HepG2 (cell line): ENCODE data around the gene COX4I1. TPM values are rescaled to one million over a fixed set of nuclear protein-coding genes. Genes with fewer than 3 reads are reported as not detected.
A peak's percentile ranks its signal among the peaks of the same experiment; 100 is the strongest.

Source experiments
- CEBPG ChIP-seq: IDR thresholded peaks from 2 replicates; pipeline ENCODE4 v1.6.1; 2016
- MAX ChIP-seq: IDR thresholded peaks from 2 replicates; pipeline ENCODE4 v1.6.1; 2012; ENCODE audit warnings: inconsistent platforms
- MED1 ChIP-seq: sonication (generic); formaldehyde crosslinking; IDR thresholded peaks from 2 replicates; pipeline ENCODE4 v1.4.0; 2020; ENCODE audit warnings: missing genetic modification reagents
- NONO ChIP-seq, 2 experiments: fragments of 450-650 bp in 1 of 2; sonication (generic) in 1 of 2; formaldehyde crosslinking in 1 of 2; IDR thresholded peaks in 1 of 2; conservative IDR thresholded peaks in 1 of 2; 2 replicates each; pipeline versions ENCODE4 v1.6.1 to v1.8.0; 2017 to 2022; ENCODE audit warnings: mild to moderate bottlenecking in 1 of 2, missing genetic modification reagents in 1 of 2, moderate library complexity in 1 of 2
- RFXAP ChIP-seq: sonication (generic); formaldehyde crosslinking; IDR thresholded peaks from 2 replicates; pipeline ENCODE4 v1.4.0; 2020; ENCODE audit warnings: missing genetic modification reagents, borderline replicate concordance
- SRSF9 ChIP-seq: fragments of 200-400 bp; formaldehyde crosslinking; IDR thresholded peaks from 2 replicates; pipeline ENCODE4 v1.6.1; 2018; ENCODE audit warnings: borderline replicate concordance, mild to moderate bottlenecking, low read depth, low read length; ENCODE audit not compliant: insufficient read depth, poor library complexity, severe bottlenecking
- TBX3 ChIP-seq: fragments of 450-650 bp; IDR thresholded peaks from 2 replicates; pipeline ENCODE4 v1.6.1; 2017; ENCODE audit warnings: antibody characterized with exemption, mild to moderate bottlenecking, inconsistent platforms, borderline replicate concordance
- ZBTB3 ChIP-seq: sonication (generic); formaldehyde crosslinking; IDR thresholded peaks from 2 replicates; pipeline ENCODE4 v1.4.0; 2020; ENCODE audit warnings: low read depth, mild to moderate bottlenecking, moderate library complexity, missing genetic modification reagents, borderline replicate concordance
- ZBTB37 ChIP-seq: sonication (generic); formaldehyde crosslinking; IDR thresholded peaks from 2 replicates; pipeline ENCODE4 v1.4.0; 2020; ENCODE audit warnings: mild to moderate bottlenecking, missing genetic modification reagents
- ZFAT ChIP-seq: sonication (generic); formaldehyde crosslinking; conservative IDR thresholded peaks from 2 replicates; pipeline ENCODE4 v1.8.1; 2023; ENCODE audit warnings: missing genetic modification reagents, inconsistent platforms
- ZKSCAN5 ChIP-seq: sonication (generic); formaldehyde crosslinking; IDR thresholded peaks from 2 replicates; pipeline ENCODE4 v1.5.1; 2020; ENCODE audit warnings: mild to moderate bottlenecking, missing genetic modification reagents
- ZMYM4 ChIP-seq: sonication (generic); formaldehyde crosslinking; IDR thresholded peaks from 2 replicates; pipeline ENCODE4 v1.8.1; 2023; ENCODE audit warnings: mild to moderate bottlenecking, missing genetic modification reagents
- ZNF124 ChIP-seq: sonication (generic); formaldehyde crosslinking; IDR thresholded peaks from 2 replicates; pipeline ENCODE4 v1.4.0; 2020; ENCODE audit warnings: missing genetic modification reagents
- ZNF354B ChIP-seq: sonication (generic); formaldehyde crosslinking; IDR thresholded peaks from 2 replicates; pipeline ENCODE4 v1.8.0; 2022; ENCODE audit warnings: mild to moderate bottlenecking, missing genetic modification reagents
- ZNF782 ChIP-seq: sonication (generic); formaldehyde crosslinking; IDR thresholded peaks from 2 replicates; pipeline ENCODE4 v1.4.0; 2020; ENCODE audit warnings: missing genetic modification reagents, mild to moderate bottlenecking, borderline replicate concordance
- ZSCAN29 ChIP-seq: sonication (generic); formaldehyde crosslinking; conservative IDR thresholded peaks from 2 replicates; pipeline ENCODE4 v1.4.0; 2020; ENCODE audit warnings: mild to moderate bottlenecking, missing genetic modification reagents
- polyA plus RNA-seq, 8 experiments: library from polyadenylated mRNA; depleted of rRNA in 3 of 8; stranded (reverse) in 7 of 8; unstranded in 1 of 8; fragments of >200 nt; fragmentation: Illumina TruSeq in 4 of 8; extraction: Trizol in 4 of 8; gene quantifications; 2 replicates each; pipeline versions ENCODE4 v1.2.1 to v1.2.3, GENCODE V29; 2011 to 2016; ENCODE audit warnings: low read depth in 4 of 8, missing spikeins in 1 of 8, mixed read lengths in 1 of 8; ENCODE audit not compliant: insufficient read depth in 1 of 8
- total RNA-seq, 5 experiments: library from RNA; depleted of rRNA; stranded (reverse); fragments of >200 nt; fragmentation: Illumina TruSeq; extraction: Trizol; gene quantifications; 2 replicates each; pipeline ENCODE4 v1.2.3, GENCODE V29; 2016; ENCODE audit warnings: low read depth in 1 of 5
- TF ChIP-seq, protein P1 (sequence below): sonication (generic); formaldehyde crosslinking; IDR thresholded peaks from 2 replicates; pipeline ENCODE4 v1.5.1; 2020; ENCODE audit warnings: missing genetic modification reagents, mild to moderate bottlenecking, borderline replicate concordance
- TF ChIP-seq, protein P2 (sequence below): sonication (generic); IDR thresholded peaks from 2 replicates; pipeline ENCODE4 v1.6.1; 2016; ENCODE audit warnings: low read depth, borderline replicate concordance
- TF ChIP-seq, protein P3 (sequence below): sonication (generic); formaldehyde crosslinking; IDR thresholded peaks from 2 replicates; pipeline ENCODE4 v1.4.0; 2020; ENCODE audit warnings: missing genetic modification reagents, borderline replicate concordance

The COX4I1 gene
- total and polyA plus RNA-seq, 2 of the 13 experiments (the other 11 are each of a cell fraction or from before 2014, with no cell fraction given), result 658 to 902 TPM

DNA sequence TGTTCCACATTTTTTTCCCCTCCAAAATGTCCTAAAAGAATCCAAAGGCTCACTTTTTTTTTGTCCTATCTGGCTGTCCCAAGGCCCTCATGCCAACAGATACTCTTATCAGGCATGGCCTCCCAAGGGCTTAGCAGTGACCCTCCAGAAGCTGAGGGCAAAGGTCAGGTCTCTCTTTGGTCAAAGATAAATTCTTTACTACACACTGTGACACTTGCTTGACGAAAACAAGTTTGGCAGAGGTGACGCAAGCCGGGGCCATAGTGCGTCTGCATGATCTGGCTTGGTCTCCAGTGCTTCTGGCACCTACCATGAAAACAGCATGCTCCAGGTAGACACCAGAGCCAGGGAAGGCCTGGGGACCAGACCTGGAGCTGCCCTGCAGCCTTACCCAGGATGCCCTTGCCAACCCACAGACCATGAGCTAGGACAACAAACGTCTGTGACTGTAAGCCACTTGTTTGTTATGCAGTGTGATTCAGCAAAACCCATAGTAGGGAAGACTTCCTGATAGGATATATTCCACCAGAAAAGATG is 50.9 kb downstream of the COX4I1 start (continued):
- TF ChIP-seq SRSF9 (no peak), ZNF124 (CRISPR knock-in tag) (no peak), ZBTB37 (CRISPR knock-in tag) (peak; percentile 74), ZKSCAN5 (no peak), TBX3 (no peak), NONO (IDR thresholded peaks at IDR 0.05) (no peak), NONO (CRISPR knock-in tag; conservative IDR thresholded peaks at IDR 0.05) (peak; percentile 27; the same call in 1 of the 2 replicates), MED1 (CRISPR knock-in tag) (peak; percentile 56; the same call in 1 of the 2 replicates), ZNF354B (CRISPR knock-in tag) (no peak), ZNF782 (CRISPR knock-in tag) (peak; percentile 65; the same call in 1 of the 2 replicates), RFXAP (CRISPR knock-in tag) (no peak), MAX (0 out of 2 replicates have a peak, but pooled peaks have one; percentile 20), ZBTB3 (peak; percentile 52; the same call in 1 of the 2 replicates), ZFAT (CRISPR knock-in tag) (no peak), ZSCAN29 (CRISPR knock-in tag) (0 out of 2 replicates have a peak, but pooled peaks have one; percentile 47), ZMYM4 (0 out of 2 replicates have a peak, but pooled peaks have one; percentile 44), CEBPG (CRISPR knock-in tag) (peak; percentile 80)
- TF ChIP-seq, protein P1, sequence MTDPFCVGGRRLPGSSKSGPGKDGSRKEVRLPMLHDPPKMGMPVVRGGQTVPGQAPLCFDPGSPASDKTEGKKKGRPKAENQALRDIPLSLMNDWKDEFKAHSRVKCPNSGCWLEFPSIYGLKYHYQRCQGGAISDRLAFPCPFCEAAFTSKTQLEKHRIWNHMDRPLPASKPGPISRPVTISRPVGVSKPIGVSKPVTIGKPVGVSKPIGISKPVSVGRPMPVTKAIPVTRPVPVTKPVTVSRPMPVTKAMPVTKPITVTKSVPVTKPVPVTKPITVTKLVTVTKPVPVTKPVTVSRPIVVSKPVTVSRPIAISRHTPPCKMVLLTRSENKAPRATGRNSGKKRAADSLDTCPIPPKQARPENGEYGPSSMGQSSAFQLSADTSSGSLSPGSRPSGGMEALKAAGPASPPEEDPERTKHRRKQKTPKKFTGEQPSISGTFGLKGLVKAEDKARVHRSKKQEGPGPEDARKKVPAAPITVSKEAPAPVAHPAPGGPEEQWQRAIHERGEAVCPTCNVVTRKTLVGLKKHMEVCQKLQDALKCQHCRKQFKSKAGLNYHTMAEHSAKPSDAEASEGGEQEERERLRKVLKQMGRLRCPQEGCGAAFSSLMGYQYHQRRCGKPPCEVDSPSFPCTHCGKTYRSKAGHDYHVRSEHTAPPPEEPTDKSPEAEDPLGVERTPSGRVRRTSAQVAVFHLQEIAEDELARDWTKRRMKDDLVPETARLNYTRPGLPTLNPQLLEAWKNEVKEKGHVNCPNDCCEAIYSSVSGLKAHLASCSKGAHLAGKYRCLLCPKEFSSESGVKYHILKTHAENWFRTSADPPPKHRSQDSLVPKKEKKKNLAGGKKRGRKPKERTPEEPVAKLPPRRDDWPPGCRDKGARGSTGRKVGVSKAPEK (CRISPR knock-in tag), result 0 out of 2 replicates have a peak, but pooled peaks have one; percentile 63
- TF ChIP-seq, protein P2, sequence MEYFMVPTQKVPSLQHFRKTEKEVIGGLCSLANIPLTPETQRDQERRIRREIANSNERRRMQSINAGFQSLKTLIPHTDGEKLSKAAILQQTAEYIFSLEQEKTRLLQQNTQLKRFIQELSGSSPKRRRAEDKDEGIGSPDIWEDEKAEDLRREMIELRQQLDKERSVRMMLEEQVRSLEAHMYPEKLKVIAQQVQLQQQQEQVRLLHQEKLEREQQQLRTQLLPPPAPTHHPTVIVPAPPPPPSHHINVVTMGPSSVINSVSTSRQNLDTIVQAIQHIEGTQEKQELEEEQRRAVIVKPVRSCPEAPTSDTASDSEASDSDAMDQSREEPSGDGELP, result no peak
- TF ChIP-seq, protein P3, sequence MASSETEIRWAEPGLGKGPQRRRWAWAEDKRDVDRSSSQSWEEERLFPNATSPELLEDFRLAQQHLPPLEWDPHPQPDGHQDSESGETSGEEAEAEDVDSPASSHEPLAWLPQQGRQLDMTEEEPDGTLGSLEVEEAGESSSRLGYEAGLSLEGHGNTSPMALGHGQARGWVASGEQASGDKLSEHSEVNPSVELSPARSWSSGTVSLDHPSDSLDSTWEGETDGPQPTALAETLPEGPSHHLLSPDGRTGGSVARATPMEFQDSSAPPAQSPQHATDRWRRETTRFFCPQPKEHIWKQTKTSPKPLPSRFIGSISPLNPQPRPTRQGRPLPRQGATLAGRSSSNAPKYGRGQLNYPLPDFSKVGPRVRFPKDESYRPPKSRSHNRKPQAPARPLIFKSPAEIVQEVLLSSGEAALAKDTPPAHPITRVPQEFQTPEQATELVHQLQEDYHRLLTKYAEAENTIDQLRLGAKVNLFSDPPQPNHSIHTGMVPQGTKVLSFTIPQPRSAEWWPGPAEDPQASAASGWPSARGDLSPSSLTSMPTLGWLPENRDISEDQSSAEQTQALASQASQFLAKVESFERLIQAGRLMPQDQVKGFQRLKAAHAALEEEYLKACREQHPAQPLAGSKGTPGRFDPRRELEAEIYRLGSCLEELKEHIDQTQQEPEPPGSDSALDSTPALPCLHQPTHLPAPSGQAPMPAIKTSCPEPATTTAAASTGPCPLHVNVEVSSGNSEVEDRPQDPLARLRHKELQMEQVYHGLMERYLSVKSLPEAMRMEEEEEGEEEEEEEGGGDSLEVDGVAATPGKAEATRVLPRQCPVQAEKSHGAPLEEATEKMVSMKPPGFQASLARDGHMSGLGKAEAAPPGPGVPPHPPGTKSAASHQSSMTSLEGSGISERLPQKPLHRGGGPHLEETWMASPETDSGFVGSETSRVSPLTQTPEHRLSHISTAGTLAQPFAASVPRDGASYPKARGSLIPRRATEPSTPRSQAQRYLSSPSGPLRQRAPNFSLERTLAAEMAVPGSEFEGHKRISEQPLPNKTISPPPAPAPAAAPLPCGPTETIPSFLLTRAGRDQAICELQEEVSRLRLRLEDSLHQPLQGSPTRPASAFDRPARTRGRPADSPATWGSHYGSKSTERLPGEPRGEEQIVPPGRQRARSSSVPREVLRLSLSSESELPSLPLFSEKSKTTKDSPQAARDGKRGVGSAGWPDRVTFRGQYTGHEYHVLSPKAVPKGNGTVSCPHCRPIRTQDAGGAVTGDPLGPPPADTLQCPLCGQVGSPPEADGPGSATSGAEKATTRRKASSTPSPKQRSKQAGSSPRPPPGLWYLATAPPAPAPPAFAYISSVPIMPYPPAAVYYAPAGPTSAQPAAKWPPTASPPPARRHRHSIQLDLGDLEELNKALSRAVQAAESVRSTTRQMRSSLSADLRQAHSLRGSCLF (CRISPR knock-in tag), result no peak
